Measurements from ENCODE around the gene GRIK3.

DNA sequence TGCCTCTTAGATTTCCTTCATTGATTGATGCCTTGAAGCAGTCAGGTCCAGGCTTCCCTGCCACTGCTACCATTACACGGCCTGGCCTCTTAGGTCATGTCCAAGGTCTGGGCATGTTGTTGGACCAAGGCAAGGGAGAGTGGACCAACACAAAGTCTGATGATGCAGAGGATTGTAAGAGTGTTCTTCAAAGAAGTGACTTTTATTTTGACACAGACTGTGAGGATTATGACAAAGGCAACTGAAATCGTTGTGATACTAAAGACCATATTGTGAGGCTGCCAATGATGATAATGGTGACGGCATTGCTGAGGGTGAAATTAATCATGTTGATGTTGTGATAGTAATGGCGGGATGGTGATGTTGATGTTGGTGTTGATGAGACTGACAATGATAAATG is 149.5 kb downstream of the GRIK3 start:
- TF ChIP-seq, protein P1, sequence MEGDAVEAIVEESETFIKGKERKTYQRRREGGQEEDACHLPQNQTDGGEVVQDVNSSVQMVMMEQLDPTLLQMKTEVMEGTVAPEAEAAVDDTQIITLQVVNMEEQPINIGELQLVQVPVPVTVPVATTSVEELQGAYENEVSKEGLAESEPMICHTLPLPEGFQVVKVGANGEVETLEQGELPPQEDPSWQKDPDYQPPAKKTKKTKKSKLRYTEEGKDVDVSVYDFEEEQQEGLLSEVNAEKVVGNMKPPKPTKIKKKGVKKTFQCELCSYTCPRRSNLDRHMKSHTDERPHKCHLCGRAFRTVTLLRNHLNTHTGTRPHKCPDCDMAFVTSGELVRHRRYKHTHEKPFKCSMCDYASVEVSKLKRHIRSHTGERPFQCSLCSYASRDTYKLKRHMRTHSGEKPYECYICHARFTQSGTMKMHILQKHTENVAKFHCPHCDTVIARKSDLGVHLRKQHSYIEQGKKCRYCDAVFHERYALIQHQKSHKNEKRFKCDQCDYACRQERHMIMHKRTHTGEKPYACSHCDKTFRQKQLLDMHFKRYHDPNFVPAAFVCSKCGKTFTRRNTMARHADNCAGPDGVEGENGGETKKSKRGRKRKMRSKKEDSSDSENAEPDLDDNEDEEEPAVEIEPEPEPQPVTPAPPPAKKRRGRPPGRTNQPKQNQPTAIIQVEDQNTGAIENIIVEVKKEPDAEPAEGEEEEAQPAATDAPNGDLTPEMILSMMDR (IDR thresholded peaks at IDR 0.05) = no peak
- TF ChIP-seq POLR2A (IDR thresholded peaks at IDR 0.05) = no peak

Measured in right lobe of liver (tissue), 4 donors.